Lower leg skin (tissue), 4 donors: Measurements from ENCODE around the gene CHAF1B. TPM values are rescaled to one million over a fixed set of nuclear protein-coding genes. Genes with fewer than 3 reads are reported as not detected.

ENCODE experiments used
- DNase-seq, 2 donors: peaks; one replicate each; pipeline ENCODE4 v3.0.0-alpha.2; 2019; ENCODE audit warnings: low spot score in 2 of 2
- H3K4me3 ChIP-seq: fragments of 200-600 bp; sonication (generic); 2 replicates; pipeline ENCODE4 v1.5.1; 2017; ENCODE audit warnings: mild to moderate bottlenecking, low read depth; ENCODE audit not compliant: poor library complexity, severe bottlenecking
- CTCF ChIP-seq, 3 donors: fragments of 450-650 bp; IDR thresholded peaks; one replicate each; pipeline ENCODE4 v1.5.1; 2016; ENCODE audit warnings: antibody characterized with exemption in 3 of 3, mild to moderate bottlenecking in 3 of 3, moderate library complexity in 2 of 3
- POLR2A ChIP-seq, 2 donors: fragments of 450-650 bp; IDR thresholded peaks; one replicate each; pipeline ENCODE4 v1.6.1; 2016 to 2017; ENCODE audit warnings: antibody characterized with exemption in 2 of 2, mild to moderate bottlenecking in 1 of 2, moderate library complexity in 1 of 2
- WGBS, 2 donors: methylation state at CpG; one replicate each; pipeline ENCODE4 v1.1.5; 2018; 5-methylcytosine and 5-hydroxymethylcytosine counted together
- intact Hi-C: fragments of 100-400 bp; cut with DNase I; formaldehyde crosslinking; loops from one replicate; pipeline ENCODE4 v1.15.0; 2023; ENCODE audit warnings: low total_unique reads
- total RNA-seq, 4 donors: library from RNA; depleted of rRNA; stranded (reverse); fragments of >200 nt; gene quantifications; one replicate each; pipeline ENCODE4 v1.1.0, GENCODE V29; 2016

CHAF1B gene
- total RNA-seq, 4 donors from 2014 or later, result 1.6 to 3.0 (median 2.1) TPM

- intact Hi-C loops, result no loop called here
- 44 to 51% methylated on average over 4 of the region's 4 CpGs for WGBS, 2 donors
- TF ChIP-seq POLR2A (IDR thresholded peaks at IDR 0.05), result no peak
- TF ChIP-seq CTCF (IDR thresholded peaks at IDR 0.05), result no peak
- no peak for DNase-seq
- H3K4me3 ChIP-seq, result no peak overlapping the region
Observed at GRCh38 chr21:36454093-36454531, 68.9 kb downstream of the CHAF1B start.

GRCh38 chr21:36454706-36455105 lies 69.5 kb downstream of the CHAF1B start:
- WGBS, 2 donors, result 60 to 69% methylated on average over 4 of the region's 4 CpGs
- intact Hi-C loops, result no loop called here

GRCh38 chr21:36456729-36457414 lies 71.7 kb downstream of the CHAF1B start:
- TF ChIP-seq CTCF (IDR thresholded peaks at IDR 0.05), result no peak
- TF ChIP-seq POLR2A (IDR thresholded peaks at IDR 0.05), result no peak
- DNase-seq, result no peak
- intact Hi-C loops, result no loop called here
- WGBS, 2 donors, result 83 to 88% methylated on average over 7 of the region's 7 CpGs
- no peak overlapping the region for H3K4me3 ChIP-seq

More at GRCh38 chr21:36454706-36455105, 69.5 kb downstream of the CHAF1B start:
- DNase-seq, result no peak
- no peak overlapping the region for H3K4me3 ChIP-seq
- TF ChIP-seq CTCF (IDR thresholded peaks at IDR 0.05) (no peak), POLR2A (IDR thresholded peaks at IDR 0.05) (no peak)

- no peak for DNase-seq
- TF ChIP-seq POLR2A (IDR thresholded peaks at IDR 0.05), result no peak
- TF ChIP-seq CTCF (IDR thresholded peaks at IDR 0.05), result no peak
- no peak overlapping the region for H3K4me3 ChIP-seq
- 96 to 97% methylated on average over 6 of the region's 6 CpGs for WGBS, 2 donors
- intact Hi-C loops, result no loop called here
Observed at GRCh38 chr21:36459098-36459497, 73.9 kb downstream of the CHAF1B start.

- DNase-seq, result no peak
- no peak overlapping the region for H3K4me3 ChIP-seq
- intact Hi-C loops, result no loop called here
- TF ChIP-seq CTCF (IDR thresholded peaks at IDR 0.05), result no peak
- no peak for TF ChIP-seq POLR2A (IDR thresholded peaks at IDR 0.05)
- 90 to 91% methylated on average over 16 of the region's 16 CpGs for WGBS, 2 donors
Observed at GRCh38 chr21:36460866-36461265, 75.7 kb downstream of the CHAF1B start.
